ENCODE results near the gene HNRNPC.

Gene HNRNPC

GRCh38 chr14:21234112-21234511 is 35.1 kb downstream of the HNRNPC start:
- Histone ChIP-seq H3K4me3 (ENCODE audit: low read length) (no peak overlapping the region), H3K79me2 (ENCODE audit: low read length) (peaks cover 100% of the 10 kb centered on the region), H4K20me1 (ENCODE audit: insufficient read depth, low read length) (peaks cover 100% of the 10 kb centered on the region), H3K9me3 (ENCODE audit: insufficient read depth, low read length) (no peaks in the 10 kb centered on the region), H3K4me1 (ENCODE audit: low read length) (peaks cover 43% of the 10 kb centered on the region), H3K36me3 (replicated peaks; ENCODE audit: low read depth, low read length) (peaks cover 80% of the 10 kb centered on the region), H3K9ac (ENCODE audit: low read length) (no peak overlapping the region), H3K27me3 (ENCODE audit: low read depth, low read length) (no peaks in the 10 kb centered on the region), H2AFZ (ENCODE audit: low read depth, low read length) (no peak overlapping the region), H3K27ac (ENCODE audit: low read length) (no peak overlapping the region), H3K4me2 (ENCODE audit: low read length) (no peak overlapping the region)
- TF ChIP-seq, protein P1, sequence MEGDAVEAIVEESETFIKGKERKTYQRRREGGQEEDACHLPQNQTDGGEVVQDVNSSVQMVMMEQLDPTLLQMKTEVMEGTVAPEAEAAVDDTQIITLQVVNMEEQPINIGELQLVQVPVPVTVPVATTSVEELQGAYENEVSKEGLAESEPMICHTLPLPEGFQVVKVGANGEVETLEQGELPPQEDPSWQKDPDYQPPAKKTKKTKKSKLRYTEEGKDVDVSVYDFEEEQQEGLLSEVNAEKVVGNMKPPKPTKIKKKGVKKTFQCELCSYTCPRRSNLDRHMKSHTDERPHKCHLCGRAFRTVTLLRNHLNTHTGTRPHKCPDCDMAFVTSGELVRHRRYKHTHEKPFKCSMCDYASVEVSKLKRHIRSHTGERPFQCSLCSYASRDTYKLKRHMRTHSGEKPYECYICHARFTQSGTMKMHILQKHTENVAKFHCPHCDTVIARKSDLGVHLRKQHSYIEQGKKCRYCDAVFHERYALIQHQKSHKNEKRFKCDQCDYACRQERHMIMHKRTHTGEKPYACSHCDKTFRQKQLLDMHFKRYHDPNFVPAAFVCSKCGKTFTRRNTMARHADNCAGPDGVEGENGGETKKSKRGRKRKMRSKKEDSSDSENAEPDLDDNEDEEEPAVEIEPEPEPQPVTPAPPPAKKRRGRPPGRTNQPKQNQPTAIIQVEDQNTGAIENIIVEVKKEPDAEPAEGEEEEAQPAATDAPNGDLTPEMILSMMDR (IDR thresholded peaks at IDR 0.05; ENCODE audit: low read depth, low read length), result no peak
- no peak for TF ChIP-seq EZH2phosphoT487 (IDR thresholded peaks at IDR 0.05; ENCODE audit: low read depth)

GRCh38 chr14:21233457-21234076 is 35.7 kb downstream of the HNRNPC start:
- no peak overlapping the region for H3K4me2 ChIP-seq (ENCODE audit: low read length)
- no peak overlapping the region for H3K9ac ChIP-seq (ENCODE audit: low read length)
- peaks cover 99% of the 10 kb centered on the region for H4K20me1 ChIP-seq (ENCODE audit: insufficient read depth, low read length)

DNA sequence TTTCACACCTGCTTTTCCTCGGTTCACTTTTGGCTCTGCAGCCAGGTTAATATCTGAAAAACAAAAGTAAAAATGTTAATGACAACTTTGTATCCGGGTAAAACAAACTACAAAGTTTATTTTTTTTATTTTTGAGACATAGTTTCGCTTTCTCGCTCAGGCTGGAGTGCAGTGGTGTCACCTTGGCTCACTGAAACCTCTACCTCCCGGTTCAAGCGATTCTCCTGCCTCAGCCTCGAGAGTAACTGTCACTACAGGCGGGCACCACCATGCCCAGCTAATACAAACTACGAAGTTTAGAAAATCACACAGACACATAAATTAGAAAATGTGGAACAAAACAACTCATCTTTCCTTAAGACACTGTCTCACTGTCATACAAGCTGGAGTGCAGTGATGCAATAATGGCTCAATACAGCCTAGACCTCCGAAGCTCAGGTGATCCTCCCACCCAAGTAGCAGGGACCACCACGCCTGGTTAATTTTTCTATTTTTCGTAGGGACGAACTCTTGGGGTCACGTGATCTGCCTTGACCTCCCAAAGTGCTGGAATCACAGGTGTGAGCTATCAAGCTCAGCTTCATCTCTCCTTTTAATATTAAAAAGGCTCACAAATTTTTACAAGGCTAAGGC is 38.1 kb downstream of the HNRNPC start:
- H3K36me3 ChIP-seq (replicated peaks; ENCODE audit: low read depth, low read length), result peaks cover 80% of the 10 kb centered on the region
- no peak overlapping the region for H3K27ac ChIP-seq (ENCODE audit: low read length)

More at GRCh38 chr14:21233457-21234076, 35.7 kb downstream of the HNRNPC start:
- Histone ChIP-seq H3K79me2 (ENCODE audit: low read length) (peaks cover 100% of the 10 kb centered on the region), H3K27me3 (ENCODE audit: low read depth, low read length) (no peaks in the 10 kb centered on the region), H3K36me3 (replicated peaks; ENCODE audit: low read depth, low read length) (peaks cover 77% of the 10 kb centered on the region), H3K4me3 (ENCODE audit: low read length) (no peak overlapping the region), H3K27ac (ENCODE audit: low read length) (no peak overlapping the region), H2AFZ (ENCODE audit: low read depth, low read length) (no peak overlapping the region), H3K9me3 (ENCODE audit: insufficient read depth, low read length) (no peaks in the 10 kb centered on the region), H3K4me1 (ENCODE audit: low read length) (peaks cover 38% of the 10 kb centered on the region)
- no peak for TF ChIP-seq EZH2phosphoT487 (IDR thresholded peaks at IDR 0.05; ENCODE audit: low read depth)
- TF ChIP-seq, protein P1 (IDR thresholded peaks at IDR 0.05; ENCODE audit: low read depth, low read length), result peak; percentile 31; the same call in 1 of the 2 replicates

GRCh38 chr14:21229821-21230220 is 39.4 kb downstream of the HNRNPC start:
- H3K36me3 ChIP-seq (replicated peaks; ENCODE audit: low read depth, low read length), result peaks cover 80% of the 10 kb centered on the region
- no peak overlapping the region for H3K9ac ChIP-seq (ENCODE audit: low read length)
- H3K9me3 ChIP-seq (ENCODE audit: insufficient read depth, low read length), result no peaks in the 10 kb centered on the region
- peaks cover 99% of the 10 kb centered on the region for H4K20me1 ChIP-seq (ENCODE audit: insufficient read depth, low read length)
- H3K79me2 ChIP-seq (ENCODE audit: low read length), result peaks cover 100% of the 10 kb centered on the region
- H3K27ac ChIP-seq (ENCODE audit: low read length), result no peak overlapping the region
- no peaks in the 10 kb centered on the region for H3K27me3 ChIP-seq (ENCODE audit: low read depth, low read length)
- H3K4me2 ChIP-seq (ENCODE audit: low read length), result no peak overlapping the region
- peaks cover under 1% of the 10 kb centered on the region; the same call in 1 of the 2 replicates for H3K4me1 ChIP-seq (ENCODE audit: low read length)
- H2AFZ ChIP-seq (ENCODE audit: low read depth, low read length), result no peak overlapping the region
- TF ChIP-seq, protein P1 (IDR thresholded peaks at IDR 0.05; ENCODE audit: low read depth, low read length), result no peak
- no peak for TF ChIP-seq EZH2phosphoT487 (IDR thresholded peaks at IDR 0.05; ENCODE audit: low read depth)
- H3K4me3 ChIP-seq (ENCODE audit: low read length), result no peak overlapping the region

More for the DNA sequence above, 38.1 kb downstream of the HNRNPC start:
- Histone ChIP-seq H3K9ac (ENCODE audit: low read length) (no peak overlapping the region), H3K4me1 (ENCODE audit: low read length) (peaks cover 13% of the 10 kb centered on the region), H3K4me2 (ENCODE audit: low read length) (no peak overlapping the region), H3K79me2 (ENCODE audit: low read length) (peaks cover 100% of the 10 kb centered on the region), H4K20me1 (ENCODE audit: insufficient read depth, low read length) (peaks cover 99% of the 10 kb centered on the region), H2AFZ (ENCODE audit: low read depth, low read length) (no peak overlapping the region), H3K9me3 (ENCODE audit: insufficient read depth, low read length) (no peaks in the 10 kb centered on the region), H3K27me3 (ENCODE audit: low read depth, low read length) (no peaks in the 10 kb centered on the region), H3K4me3 (ENCODE audit: low read length) (no peak overlapping the region)
- TF ChIP-seq EZH2phosphoT487 (IDR thresholded peaks at IDR 0.05; ENCODE audit: low read depth), result no peak
- TF ChIP-seq, protein P1 (IDR thresholded peaks at IDR 0.05; ENCODE audit: low read depth, low read length), result no peak

Data from OCI-LY3 (cell line).